Nephron (organoid): ENCODE results near the gene CCBE1.

Experiments
- H3K27ac Mint-ChIP-seq, 3 experiments: 2 replicates each; pipeline ENCODE4 v1.8.0; 2020; ENCODE audit warnings: mixed read lengths in 3 of 3, mild to moderate bottlenecking in 2 of 3, moderate library complexity in 1 of 3
- H3K27me3 Mint-ChIP-seq: 2 replicates; pipeline ENCODE4 v1.8.0; 2021; ENCODE audit warnings: low read depth, mild to moderate bottlenecking, moderate library complexity, mixed read lengths
- H3K36me3 Mint-ChIP-seq: 2 replicates; pipeline ENCODE4 v1.8.0; 2020; ENCODE audit warnings: low read depth, mixed read lengths
- H3K4me1 Mint-ChIP-seq: 2 replicates; pipeline ENCODE4 v1.8.0; 2020; ENCODE audit warnings: mixed read lengths
- H3K4me3 Mint-ChIP-seq, 3 experiments: 2 replicates each; pipeline ENCODE4 v1.8.0; 2020; ENCODE audit warnings: mild to moderate bottlenecking in 3 of 3, mixed read lengths in 3 of 3, moderate library complexity in 2 of 3
- H3K9me3 Mint-ChIP-seq: 2 replicates; pipeline ENCODE4 v1.8.0; 2020; ENCODE audit warnings: mixed read lengths
- TF ChIP-seq, protein P1 (sequence below), 3 experiments: fragments of 200-600 bp; sonication (generic); IDR thresholded peaks; one replicate each; pipeline ENCODE4 v1.5.0; 2021; ENCODE audit warnings: antibody characterized with exemption in 3 of 3; ENCODE audit not compliant: unreplicated experiment in 3 of 3

The CCBE1 gene

DNA sequence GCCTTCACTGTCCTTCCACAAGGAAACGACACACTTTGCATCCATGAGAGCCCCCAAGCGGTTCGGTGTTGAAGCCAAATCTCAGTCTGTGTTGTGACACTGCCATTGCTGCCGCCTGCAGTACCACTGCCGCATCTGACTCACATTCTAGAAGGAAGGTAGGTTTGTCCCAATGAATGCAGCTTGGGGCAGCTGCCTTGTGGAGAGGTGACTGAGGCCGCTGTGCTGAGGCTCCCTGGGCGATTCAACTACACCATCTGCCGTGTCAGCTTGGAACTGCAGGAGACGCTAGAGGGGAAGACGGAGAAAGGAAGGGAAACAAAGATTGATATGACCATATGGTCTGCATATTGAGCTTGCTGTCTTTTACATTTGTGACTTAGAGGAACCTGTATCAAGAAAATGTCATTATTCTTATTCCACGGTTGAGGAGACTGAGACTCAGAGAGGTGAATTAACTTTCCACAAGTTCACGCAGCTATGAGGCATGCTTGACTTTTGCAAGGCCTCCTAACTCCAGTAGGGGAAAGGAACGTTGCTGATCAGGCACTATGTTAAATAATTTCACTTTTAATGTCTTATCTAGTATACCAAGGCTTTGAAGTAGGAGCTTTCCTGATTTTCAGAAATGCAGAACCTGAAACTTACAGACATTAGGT lies 294.7 kb downstream of the CCBE1 start:
- H3K4me3 Mint-ChIP-seq, result no peak overlapping the region
- no peak overlapping the region for H3K27ac Mint-ChIP-seq
- peaks cover 3% of the 10 kb centered on the region for H3K9me3 Mint-ChIP-seq
- H3K36me3 Mint-ChIP-seq, result peaks cover 3% of the 10 kb centered on the region
- TF ChIP-seq, protein P1, sequence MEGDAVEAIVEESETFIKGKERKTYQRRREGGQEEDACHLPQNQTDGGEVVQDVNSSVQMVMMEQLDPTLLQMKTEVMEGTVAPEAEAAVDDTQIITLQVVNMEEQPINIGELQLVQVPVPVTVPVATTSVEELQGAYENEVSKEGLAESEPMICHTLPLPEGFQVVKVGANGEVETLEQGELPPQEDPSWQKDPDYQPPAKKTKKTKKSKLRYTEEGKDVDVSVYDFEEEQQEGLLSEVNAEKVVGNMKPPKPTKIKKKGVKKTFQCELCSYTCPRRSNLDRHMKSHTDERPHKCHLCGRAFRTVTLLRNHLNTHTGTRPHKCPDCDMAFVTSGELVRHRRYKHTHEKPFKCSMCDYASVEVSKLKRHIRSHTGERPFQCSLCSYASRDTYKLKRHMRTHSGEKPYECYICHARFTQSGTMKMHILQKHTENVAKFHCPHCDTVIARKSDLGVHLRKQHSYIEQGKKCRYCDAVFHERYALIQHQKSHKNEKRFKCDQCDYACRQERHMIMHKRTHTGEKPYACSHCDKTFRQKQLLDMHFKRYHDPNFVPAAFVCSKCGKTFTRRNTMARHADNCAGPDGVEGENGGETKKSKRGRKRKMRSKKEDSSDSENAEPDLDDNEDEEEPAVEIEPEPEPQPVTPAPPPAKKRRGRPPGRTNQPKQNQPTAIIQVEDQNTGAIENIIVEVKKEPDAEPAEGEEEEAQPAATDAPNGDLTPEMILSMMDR (IDR thresholded peaks at IDR 0.05; ENCODE audit: unreplicated experiment in 3 of 3), result peak; percentile 92 to 97 (median 96)
- no peaks in the 10 kb centered on the region for H3K4me1 Mint-ChIP-seq
- H3K27me3 Mint-ChIP-seq, result no peaks in the 10 kb centered on the region

DNA sequence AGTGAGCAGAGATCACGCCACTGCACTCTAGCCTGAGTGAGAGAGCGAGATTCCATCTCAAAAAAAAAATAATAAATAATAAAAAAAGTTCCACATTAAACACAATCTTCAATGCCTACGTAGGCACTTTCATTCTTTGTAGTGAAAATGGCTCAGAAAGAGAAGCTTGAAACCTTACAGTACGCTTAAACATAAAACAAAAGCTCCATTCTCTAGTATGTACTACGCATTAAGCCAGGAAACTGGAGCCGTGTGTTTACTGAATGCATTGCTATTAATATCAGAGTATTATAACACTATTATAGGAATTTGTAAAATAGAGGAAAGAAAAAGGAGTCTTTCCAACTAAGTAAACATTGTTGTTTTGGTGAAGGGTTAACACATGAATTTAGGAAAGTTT lies 296.8 kb downstream of the CCBE1 start:
- peaks cover 3% of the 10 kb centered on the region for H3K9me3 Mint-ChIP-seq
- H3K4me1 Mint-ChIP-seq, result no peaks in the 10 kb centered on the region
- no peaks in the 10 kb centered on the region for H3K27me3 Mint-ChIP-seq
- H3K36me3 Mint-ChIP-seq, result peaks cover 3% of the 10 kb centered on the region
- TF ChIP-seq, protein P1 (IDR thresholded peaks at IDR 0.05; ENCODE audit: unreplicated experiment in 3 of 3), result no peak
- H3K4me3 Mint-ChIP-seq, result no peak overlapping the region
- no peak overlapping the region for H3K27ac Mint-ChIP-seq

DNA sequence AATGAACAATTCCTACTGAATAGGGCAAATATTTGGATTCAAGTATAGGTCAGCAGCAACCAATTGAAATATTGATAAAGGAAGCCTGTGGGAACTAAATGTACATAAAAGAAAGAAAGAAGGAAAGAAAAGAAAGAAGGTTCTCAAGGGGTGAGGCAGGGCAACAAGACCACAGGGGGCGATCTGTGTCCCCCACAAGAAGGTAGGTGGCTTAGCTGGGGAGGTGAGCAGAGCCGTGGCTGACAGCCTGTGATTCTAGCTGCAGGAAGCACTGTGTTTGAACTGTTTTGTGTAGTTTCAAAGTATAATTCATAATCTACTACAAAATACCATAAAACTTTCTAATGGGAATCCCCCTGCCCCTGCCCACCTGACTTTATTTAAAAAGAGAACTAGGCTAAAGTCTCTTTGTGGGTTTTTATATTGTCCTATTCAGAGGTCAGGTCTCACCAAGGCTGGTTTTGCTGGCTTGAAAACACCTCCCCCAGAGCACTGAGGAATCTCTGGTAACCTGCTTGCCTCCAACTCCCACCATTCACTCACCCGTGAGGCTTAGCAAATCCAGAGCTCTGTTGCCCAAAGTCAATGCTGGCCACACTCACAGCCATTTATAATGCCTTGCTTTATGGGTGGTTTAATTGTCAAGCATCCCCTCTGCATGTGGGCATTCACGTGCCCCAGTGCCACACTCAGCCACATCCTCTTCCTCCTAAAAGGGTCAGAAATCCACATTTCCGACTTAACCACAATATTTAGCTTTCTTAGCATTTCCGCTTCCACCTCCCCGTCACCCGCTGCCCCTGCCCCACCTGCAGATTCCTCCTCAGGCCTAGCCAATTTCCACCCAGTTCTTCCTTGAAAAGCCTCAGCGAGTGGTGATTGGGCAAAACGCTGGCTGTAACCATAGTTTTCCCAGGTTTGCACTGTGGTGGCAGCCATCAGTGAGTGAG lies 301.7 kb downstream of the CCBE1 start:
- Mint-ChIP-seq H3K36me3 (no peaks in the 10 kb centered on the region), H3K27ac (peak overlapping the region in 1 of 3 experiments; percentile 2), H3K4me3 (no peak overlapping the region), H3K9me3 (no peaks in the 10 kb centered on the region), H3K27me3 (peaks cover 4% of the 10 kb centered on the region), H3K4me1 (peaks cover 4% of the 10 kb centered on the region)
- TF ChIP-seq, protein P1 (IDR thresholded peaks at IDR 0.05; ENCODE audit: unreplicated experiment in 3 of 3), result no peak

DNA sequence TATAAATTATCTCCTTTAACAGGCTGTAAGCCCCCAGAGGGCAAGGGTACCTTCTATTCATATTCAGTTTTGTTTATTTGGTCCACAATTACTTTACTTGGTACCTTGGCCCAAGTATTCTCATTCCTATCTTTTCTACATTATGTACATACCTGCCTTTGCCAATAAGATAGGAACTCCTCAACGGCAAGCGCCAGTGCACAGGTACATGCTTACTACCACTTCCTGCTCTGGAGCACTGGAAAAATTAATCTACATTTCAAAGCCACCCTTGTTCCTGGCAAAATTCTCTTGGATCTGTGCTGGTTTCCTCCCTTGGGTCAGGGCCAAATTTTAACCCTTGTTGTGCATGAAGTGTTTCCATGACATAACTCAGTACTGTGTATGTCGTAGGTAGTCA lies 303.8 kb downstream of the CCBE1 start:
- Mint-ChIP-seq H3K27ac (no peak overlapping the region), H3K4me3 (no peak overlapping the region), H3K9me3 (no peaks in the 10 kb centered on the region), H3K4me1 (peaks cover 15% of the 10 kb centered on the region), H3K36me3 (no peaks in the 10 kb centered on the region), H3K27me3 (peaks cover 4% of the 10 kb centered on the region)
- TF ChIP-seq, protein P1 (IDR thresholded peaks at IDR 0.05; ENCODE audit: unreplicated experiment in 3 of 3), result no peak

DNA sequence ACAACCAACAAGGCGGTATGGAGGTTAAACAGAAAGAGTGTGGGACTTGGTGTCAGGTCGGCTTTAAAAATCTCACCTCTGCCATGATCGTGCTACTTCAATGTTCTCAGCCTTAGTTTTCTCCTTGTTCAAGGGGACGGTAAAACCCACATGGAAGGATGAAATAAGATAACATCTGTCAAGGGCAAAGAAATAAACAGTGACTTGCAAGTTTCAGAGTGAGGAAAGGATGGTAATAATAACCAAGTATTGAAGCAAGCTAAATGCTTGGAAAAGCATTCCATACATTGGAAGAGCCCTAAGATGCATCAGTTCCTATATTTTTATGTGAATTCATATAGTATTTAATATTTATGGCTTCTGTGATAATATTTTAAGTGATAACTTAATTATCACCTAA lies 308.4 kb downstream of the CCBE1 start:
- Mint-ChIP-seq H3K4me3 (no peak overlapping the region), H3K27ac (no peak overlapping the region), H3K27me3 (peaks cover 13% of the 10 kb centered on the region), H3K36me3 (no peaks in the 10 kb centered on the region), H3K9me3 (no peaks in the 10 kb centered on the region), H3K4me1 (peaks cover 24% of the 10 kb centered on the region)
- TF ChIP-seq, protein P1 (IDR thresholded peaks at IDR 0.05; ENCODE audit: unreplicated experiment in 3 of 3), result no peak
